Pancreas (tissue), 10 donors: Measurements from ENCODE around the gene WDR5. TPM values are rescaled to one million over a fixed set of nuclear protein-coding genes. Genes with fewer than 3 reads are reported as not detected.
A peak's percentile ranks its signal among the peaks of the same experiment; 100 is the strongest.

Source experiments
- ATAC-seq, 4 donors: fragments of 200-7000 bp; cut with Tn5 transposase; one replicate each; pipeline versions ENCODE4 v1.8.0 to v1.9.1; 2020; ENCODE audit warnings: mild to moderate bottlenecking in 4 of 4, moderate library complexity in 4 of 4
- DNase-seq, 6 donors: peaks; one replicate each; pipeline ENCODE4 v3.0.0-alpha.2; 2020
- FAIRE-seq: peaks from 2 replicates; lab custom pipeline; 2012; peaks lifted over from hg19 to GRCh38; lab: Jason Lieb, UNC
- H3K27ac ChIP-seq, 4 donors: fragments of 200-600 bp; sonication (generic); 1 replicate in 3 of 4; 2 replicates in 1 of 4; pipeline versions ENCODE4 v1.5.0 to v1.8.0; 2020
- H3K27me3 ChIP-seq, 4 donors: fragments of 200-600 bp; one replicate each; pipeline ENCODE4 v1.8.0; 2021
- H3K36me3 ChIP-seq, 3 donors: fragments of 200-600 bp; sonication (generic) in 1 of 3; one replicate each; pipeline versions ENCODE4 v1.5.0 to v1.8.0; 2020 to 2021
- H3K4me1 ChIP-seq, 3 donors: fragments of 200-600 bp; one replicate each; pipeline ENCODE4 v1.8.0; 2021
- H3K4me3 ChIP-seq, 4 donors: fragments of 200-600 bp; sonication (generic) in 2 of 4; one replicate each; pipeline versions ENCODE4 v1.5.0 to v1.8.0; 2020 to 2021
- H3K9me3 ChIP-seq, 4 donors: fragments of 200-600 bp; one replicate each; pipeline ENCODE4 v1.8.0; 2021
- CTCF ChIP-seq, 4 donors: fragments of 200-600 bp; sonication (generic) in 3 of 4; IDR thresholded peaks; one replicate each; pipeline versions ENCODE4 v1.5.0 to v1.8.0; 2021; ENCODE audit warnings: antibody characterized with exemption in 4 of 4
- WGBS, 2 donors: extraction: QIAGEN DNeasy Blood & Tissue Kit; methylation state at CpG; one replicate each; pipeline ENCODE4 v1.1.7; 2013; 5-methylcytosine and 5-hydroxymethylcytosine counted together
- intact Hi-C, 3 donors: fragments of 100-400 bp; cut with DNase I; formaldehyde crosslinking; loops; one replicate each; pipeline versions ENCODE4 v1.11.1 to v1.14.2; 2022
- polyA plus RNA-seq, 2 donors: library from polyadenylated mRNA; stranded (reverse); fragments of 200-250 nt; gene quantifications; one replicate each; pipeline ENCODE4 v1.2.3, GENCODE V29; 2013
- total RNA-seq, 6 donors: library from RNA; stranded (reverse); fragmentation: NEBNext Ultra II Directional in 4 of 6; extraction: Animal tissue kit (Norgen Biotek cat#: 25700) in 4 of 6; gene quantifications; one replicate each; pipeline versions ENCODE4 v1.2.1 to v1.2.4, GENCODE V29; 2021 to 2023
- donor health status: healthy with polysubstance abuse.
- donor health status: DM: no; HTN: no; CAD: no; lungs with moderate emphysema.
- donor health status: DM: no; HTN: no; CAD: no.
- donor health status: control.
- donor health status: control.
- donor health status: Bipolar disorder and iron deficiency.
- donor health status: DM: yes; HTN: yes; CAD: no.
- donor health status: DM: no; HTN: no; CAD: no.
- donor health status: DM: no; HTN: no; CAD: no.
- donor health status: DM: yes; HTN: yes; CAD: no.

Gene WDR5
- total and polyA plus RNA-seq, 8 donors = 14.0 to 26.1 (median 16.5) TPM

GRCh38 chr9:134189145-134189469 lies 53.2 kb downstream of the WDR5 start:
- peak in 3 of 6 donors; percentile 1 to 48 (median 3) for DNase-seq
- peak in 1 of 4 donors; percentile 29 for ATAC-seq
- WGBS, 2 donors = 12 to 21% methylated on average over 15 of the region's 15 CpGs
- H3K27me3 ChIP-seq = peaks cover 0 to 5% (median 0%) of the 10 kb centered on the region in 4 donors
- H3K9me3 ChIP-seq = no peaks in the 10 kb centered on the region
- intact Hi-C loops = no loop called here
- FAIRE-seq = no peak
- no peaks in the 10 kb centered on the region for H3K4me1 ChIP-seq
- no peak overlapping the region for H3K4me3 ChIP-seq
- H3K27ac ChIP-seq = no peak overlapping the region
- no peaks in the 10 kb centered on the region for H3K36me3 ChIP-seq
- no peak for TF ChIP-seq CTCF (IDR thresholded peaks at IDR 0.05)

- no peaks in the 10 kb centered on the region for H3K4me1 ChIP-seq
- no peak for ATAC-seq
- no peaks in the 10 kb centered on the region for H3K36me3 ChIP-seq
- intact Hi-C loops = no loop called here
- WGBS, 2 donors = 49 to 64% methylated on average over 23 to 24 of the region's 24 CpGs
- no peak overlapping the region for H3K27ac ChIP-seq
- H3K27me3 ChIP-seq = peaks cover 0 to 5% (median 0%) of the 10 kb centered on the region in 4 donors
- no peaks in the 10 kb centered on the region for H3K9me3 ChIP-seq
- TF ChIP-seq CTCF (IDR thresholded peaks at IDR 0.05) = no peak
- FAIRE-seq = no peak
- H3K4me3 ChIP-seq = no peak overlapping the region
- DNase-seq = peak in 3 of 6 donors; percentile 1 to 55 (median 9)
Measured at GRCh38 chr9:134189470-134190231, 53.8 kb downstream of the WDR5 start.

- FAIRE-seq = no peak
- no peak for ATAC-seq
- intact Hi-C loops = no loop called here
- 69 to 73% methylated on average over 29 of the region's 29 CpGs for WGBS, 2 donors
- H3K4me3 ChIP-seq = no peak overlapping the region
- no peak overlapping the region for H3K27ac ChIP-seq
- DNase-seq = peak in 4 of 6 donors; percentile 0 to 50 (median 26)
- no peaks in the 10 kb centered on the region for H3K36me3 ChIP-seq
- no peak for TF ChIP-seq CTCF (IDR thresholded peaks at IDR 0.05)
- H3K27me3 ChIP-seq = peaks cover 0 to 5% (median 0%) of the 10 kb centered on the region in 4 donors
- H3K9me3 ChIP-seq = no peaks in the 10 kb centered on the region
- H3K4me1 ChIP-seq = no peaks in the 10 kb centered on the region
Measured at GRCh38 chr9:134190232-134191121, 54.6 kb downstream of the WDR5 start.

- 74 to 84% methylated on average over 6 of the region's 6 CpGs for WGBS, 2 donors
- FAIRE-seq = no peak
Measured at GRCh38 chr9:134191455-134192209, 55.8 kb downstream of the WDR5 start.

More at GRCh38 chr9:134191455-134192209, 55.8 kb downstream of the WDR5 start:
- TF ChIP-seq CTCF (IDR thresholded peaks at IDR 0.05) = no peak
- no peaks in the 10 kb centered on the region for H3K36me3 ChIP-seq
- H3K9me3 ChIP-seq = no peaks in the 10 kb centered on the region
- intact Hi-C loops = no loop called here
- peak in 3 of 6 donors; percentile 1 to 31 (median 5) for DNase-seq
- H3K4me1 ChIP-seq = no peaks in the 10 kb centered on the region
- H3K27ac ChIP-seq = no peak overlapping the region
- ATAC-seq = no peak
- H3K4me3 ChIP-seq = no peak overlapping the region
- peaks cover 0 to 5% (median 0%) of the 10 kb centered on the region in 4 donors for H3K27me3 ChIP-seq
